ENCODE measurements around the gene PLXNA4. TPM values are rescaled to one million over a fixed set of nuclear protein-coding genes. Genes with fewer than 3 reads are reported as not detected.

PLXNA4 gene
- total RNA-seq, 1 experiment from 2014 or later, result 0.81 TPM

DNA sequence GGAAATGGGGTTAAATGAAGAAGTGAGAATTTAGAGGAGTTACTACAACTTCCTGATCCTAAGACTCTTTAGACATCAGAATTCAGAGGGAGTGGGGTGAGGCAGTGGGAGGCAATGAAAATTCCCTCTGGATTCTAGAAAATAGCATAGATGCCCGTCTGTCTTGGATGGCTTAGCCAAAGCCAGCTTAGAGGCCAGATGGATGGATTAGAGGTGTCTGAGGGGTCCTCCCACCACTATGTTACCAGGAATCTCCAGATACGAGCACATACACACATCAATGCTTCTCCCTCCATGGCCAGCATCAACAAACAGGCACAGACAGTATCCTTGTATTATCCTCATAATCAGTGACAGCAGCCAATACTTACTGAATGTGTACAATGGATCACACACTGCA lies 418.1 kb downstream of the PLXNA4 start:
- POLR2A ChIA-PET, result no interaction called here
- no peak overlapping the region for H3K4me3 Mint-ChIP-seq
- ATAC-seq (no peak), DNase-seq (ENCODE audit: low spot score) (no peak)
- no peak for TF ChIP-seq MXD4 (CRISPR knock-in tag; IDR thresholded peaks at IDR 0.05; ENCODE audit: borderline replicate concordance)
- TF ChIP-seq, protein P1, sequence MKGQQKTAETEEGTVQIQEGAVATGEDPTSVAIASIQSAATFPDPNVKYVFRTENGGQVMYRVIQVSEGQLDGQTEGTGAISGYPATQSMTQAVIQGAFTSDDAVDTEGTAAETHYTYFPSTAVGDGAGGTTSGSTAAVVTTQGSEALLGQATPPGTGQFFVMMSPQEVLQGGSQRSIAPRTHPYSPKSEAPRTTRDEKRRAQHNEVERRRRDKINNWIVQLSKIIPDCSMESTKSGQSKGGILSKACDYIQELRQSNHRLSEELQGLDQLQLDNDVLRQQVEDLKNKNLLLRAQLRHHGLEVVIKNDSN (CRISPR knock-in tag; IDR thresholded peaks at IDR 0.05), result no peak
- TF ChIP-seq FOXP1 (CRISPR knock-in tag; IDR thresholded peaks at IDR 0.05; ENCODE audit: borderline replicate concordance), result no peak
- TF ChIP-seq, protein P2, sequence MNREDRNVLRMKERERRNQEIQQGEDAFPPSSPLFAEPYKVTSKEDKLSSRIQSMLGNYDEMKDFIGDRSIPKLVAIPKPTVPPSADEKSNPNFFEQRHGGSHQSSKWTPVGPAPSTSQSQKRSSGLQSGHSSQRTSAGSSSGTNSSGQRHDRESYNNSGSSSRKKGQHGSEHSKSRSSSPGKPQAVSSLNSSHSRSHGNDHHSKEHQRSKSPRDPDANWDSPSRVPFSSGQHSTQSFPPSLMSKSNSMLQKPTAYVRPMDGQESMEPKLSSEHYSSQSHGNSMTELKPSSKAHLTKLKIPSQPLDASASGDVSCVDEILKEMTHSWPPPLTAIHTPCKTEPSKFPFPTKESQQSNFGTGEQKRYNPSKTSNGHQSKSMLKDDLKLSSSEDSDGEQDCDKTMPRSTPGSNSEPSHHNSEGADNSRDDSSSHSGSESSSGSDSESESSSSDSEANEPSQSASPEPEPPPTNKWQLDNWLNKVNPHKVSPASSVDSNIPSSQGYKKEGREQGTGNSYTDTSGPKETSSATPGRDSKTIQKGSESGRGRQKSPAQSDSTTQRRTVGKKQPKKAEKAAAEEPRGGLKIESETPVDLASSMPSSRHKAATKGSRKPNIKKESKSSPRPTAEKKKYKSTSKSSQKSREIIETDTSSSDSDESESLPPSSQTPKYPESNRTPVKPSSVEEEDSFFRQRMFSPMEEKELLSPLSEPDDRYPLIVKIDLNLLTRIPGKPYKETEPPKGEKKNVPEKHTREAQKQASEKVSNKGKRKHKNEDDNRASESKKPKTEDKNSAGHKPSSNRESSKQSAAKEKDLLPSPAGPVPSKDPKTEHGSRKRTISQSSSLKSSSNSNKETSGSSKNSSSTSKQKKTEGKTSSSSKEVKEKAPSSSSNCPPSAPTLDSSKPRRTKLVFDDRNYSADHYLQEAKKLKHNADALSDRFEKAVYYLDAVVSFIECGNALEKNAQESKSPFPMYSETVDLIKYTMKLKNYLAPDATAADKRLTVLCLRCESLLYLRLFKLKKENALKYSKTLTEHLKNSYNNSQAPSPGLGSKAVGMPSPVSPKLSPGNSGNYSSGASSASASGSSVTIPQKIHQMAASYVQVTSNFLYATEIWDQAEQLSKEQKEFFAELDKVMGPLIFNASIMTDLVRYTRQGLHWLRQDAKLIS (CRISPR knock-in tag; IDR thresholded peaks at IDR 0.05; ENCODE audit: borderline replicate concordance), result no peak
- TF ChIP-seq, protein P3, sequence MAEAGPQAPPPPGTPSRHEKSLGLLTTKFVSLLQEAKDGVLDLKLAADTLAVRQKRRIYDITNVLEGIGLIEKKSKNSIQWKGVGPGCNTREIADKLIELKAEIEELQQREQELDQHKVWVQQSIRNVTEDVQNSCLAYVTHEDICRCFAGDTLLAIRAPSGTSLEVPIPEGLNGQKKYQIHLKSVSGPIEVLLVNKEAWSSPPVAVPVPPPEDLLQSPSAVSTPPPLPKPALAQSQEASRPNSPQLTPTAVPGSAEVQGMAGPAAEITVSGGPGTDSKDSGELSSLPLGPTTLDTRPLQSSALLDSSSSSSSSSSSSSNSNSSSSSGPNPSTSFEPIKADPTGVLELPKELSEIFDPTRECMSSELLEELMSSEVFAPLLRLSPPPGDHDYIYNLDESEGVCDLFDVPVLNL (CRISPR knock-in tag; IDR thresholded peaks at IDR 0.05; ENCODE audit: borderline replicate concordance, low read depth), result no peak
- no peak for TF ChIP-seq NR1H2 (CRISPR knock-in tag; IDR thresholded peaks at IDR 0.05)
- H3K4me1 Mint-ChIP-seq, result peaks cover 36% of the 10 kb centered on the region
- H3K36me3 Mint-ChIP-seq, result no peaks in the 10 kb centered on the region
- CTCF ChIA-PET, result interaction anchor here (1.0 kb wide), 1 partner anchor 91 kb away, joined by 5 read pairs; no protein-coding TSS in a partner anchor
- H3K9me3 Mint-ChIP-seq, result no peaks in the 10 kb centered on the region
- no peak overlapping the region for H3K27ac Mint-ChIP-seq
- H3K27me3 Mint-ChIP-seq (ENCODE audit: low read depth), result no peaks in the 10 kb centered on the region; the same call in none of the 2 replicates

DNA sequence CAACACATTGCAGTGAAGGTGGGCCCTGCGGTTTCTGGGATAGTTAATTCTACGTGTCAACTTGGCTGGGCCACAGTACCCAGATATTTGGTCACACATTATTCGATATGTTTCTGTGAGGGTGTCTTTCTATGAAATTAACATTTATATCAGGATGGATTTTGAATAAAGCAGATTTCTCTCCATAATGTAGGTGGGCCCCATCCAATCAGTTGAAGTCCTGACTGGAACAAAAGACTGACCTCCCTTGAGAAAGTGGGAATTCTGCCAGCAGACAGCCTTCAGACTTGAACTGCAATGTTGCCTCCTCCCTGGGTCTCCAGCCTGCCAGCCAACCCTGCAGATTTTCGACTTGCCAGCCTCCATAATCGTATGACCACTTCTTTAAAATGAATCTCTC lies 420.6 kb downstream of the PLXNA4 start:
- DNase-seq (ENCODE audit: low spot score), result no peak
- Mint-ChIP-seq H3K27ac (no peak overlapping the region), H3K9me3 (no peaks in the 10 kb centered on the region), H3K36me3 (no peaks in the 10 kb centered on the region), H3K4me1 (peaks cover 21% of the 10 kb centered on the region), H3K4me3 (no peak overlapping the region), H3K27me3 (ENCODE audit: low read depth) (peaks cover 2% of the 10 kb centered on the region)
- ChIA-PET POLR2A (no interaction called here), CTCF (interaction anchor here (1.0 to 2.3 kb wide), 5 partner anchors 94 to 464 kb away, joined by 3 to 5 read pairs (median 3); no protein-coding TSS in a partner anchor)
- TF ChIP-seq, protein P4, sequence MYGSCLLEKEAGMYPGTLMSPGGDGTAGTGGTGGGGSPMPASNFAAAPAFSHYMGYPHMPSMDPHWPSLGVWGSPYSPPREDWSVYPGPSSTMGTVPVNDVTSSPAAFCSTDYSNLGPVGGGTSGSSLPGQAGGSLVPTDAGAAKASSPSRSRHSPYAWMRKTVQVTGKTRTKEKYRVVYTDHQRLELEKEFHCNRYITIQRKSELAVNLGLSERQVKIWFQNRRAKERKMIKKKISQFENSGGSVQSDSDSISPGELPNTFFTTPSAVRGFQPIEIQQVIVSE (CRISPR knock-in tag; IDR thresholded peaks at IDR 0.05; ENCODE audit: borderline replicate concordance), result no peak
- no peak for TF ChIP-seq IRF2 (CRISPR knock-in tag; IDR thresholded peaks at IDR 0.05; ENCODE audit: borderline replicate concordance, low read depth)
- TF ChIP-seq, protein P5, sequence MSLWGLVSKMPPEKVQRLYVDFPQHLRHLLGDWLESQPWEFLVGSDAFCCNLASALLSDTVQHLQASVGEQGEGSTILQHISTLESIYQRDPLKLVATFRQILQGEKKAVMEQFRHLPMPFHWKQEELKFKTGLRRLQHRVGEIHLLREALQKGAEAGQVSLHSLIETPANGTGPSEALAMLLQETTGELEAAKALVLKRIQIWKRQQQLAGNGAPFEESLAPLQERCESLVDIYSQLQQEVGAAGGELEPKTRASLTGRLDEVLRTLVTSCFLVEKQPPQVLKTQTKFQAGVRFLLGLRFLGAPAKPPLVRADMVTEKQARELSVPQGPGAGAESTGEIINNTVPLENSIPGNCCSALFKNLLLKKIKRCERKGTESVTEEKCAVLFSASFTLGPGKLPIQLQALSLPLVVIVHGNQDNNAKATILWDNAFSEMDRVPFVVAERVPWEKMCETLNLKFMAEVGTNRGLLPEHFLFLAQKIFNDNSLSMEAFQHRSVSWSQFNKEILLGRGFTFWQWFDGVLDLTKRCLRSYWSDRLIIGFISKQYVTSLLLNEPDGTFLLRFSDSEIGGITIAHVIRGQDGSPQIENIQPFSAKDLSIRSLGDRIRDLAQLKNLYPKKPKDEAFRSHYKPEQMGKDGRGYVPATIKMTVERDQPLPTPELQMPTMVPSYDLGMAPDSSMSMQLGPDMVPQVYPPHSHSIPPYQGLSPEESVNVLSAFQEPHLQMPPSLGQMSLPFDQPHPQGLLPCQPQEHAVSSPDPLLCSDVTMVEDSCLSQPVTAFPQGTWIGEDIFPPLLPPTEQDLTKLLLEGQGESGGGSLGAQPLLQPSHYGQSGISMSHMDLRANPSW (CRISPR knock-in tag; conservative IDR thresholded peaks at IDR 0.05; ENCODE audit: low read depth), result no peak
- TF ChIP-seq, protein P2 (CRISPR knock-in tag; IDR thresholded peaks at IDR 0.05; ENCODE audit: borderline replicate concordance), result no peak
- no peak for TF ChIP-seq NFATC4 (CRISPR knock-in tag; IDR thresholded peaks at IDR 0.05)
- TF ChIP-seq JUN (CRISPR knock-in tag; IDR thresholded peaks at IDR 0.05), result no peak
- no peak for TF ChIP-seq TP53 (CRISPR knock-in tag; IDR thresholded peaks at IDR 0.05)
- TF ChIP-seq SMAD4 (CRISPR knock-in tag; IDR thresholded peaks at IDR 0.05), result no peak
- no peak for ATAC-seq

Measured in WTC11 (cell line).